ENCODE data around the gene PHTF1.
A peak's percentile ranks its signal among the peaks of the same experiment; 100 is the strongest.
"Not testable (repeated sequence)": the region's sequence is repeated elsewhere in the genome, so short reads cannot be mapped to it uniquely, and the experiment has no call there.

Gene PHTF1

DNA sequence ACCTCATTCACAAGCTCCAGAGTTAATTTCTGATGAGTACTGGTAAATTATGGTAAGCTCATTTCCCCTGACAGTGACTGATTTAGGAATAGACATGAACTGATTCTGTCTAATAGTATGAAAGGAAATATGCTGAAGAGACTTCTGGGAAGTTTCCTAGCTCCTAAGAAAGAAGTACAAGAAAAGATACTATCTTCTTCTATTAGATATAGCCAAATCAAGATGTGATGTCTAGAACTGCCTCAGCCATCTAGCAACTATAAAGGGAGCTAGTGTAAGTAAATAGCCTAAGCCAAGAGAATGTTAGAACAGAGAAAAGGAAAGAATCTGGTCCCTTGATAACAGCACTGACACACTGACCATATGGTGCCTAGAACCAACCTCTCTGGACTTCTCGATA, 10.7 kb upstream of the PHTF1 start:
- Histone ChIP-seq H3K9ac (ENCODE audit: low read depth, low read length) (no peak overlapping the region), H3K27ac (ENCODE audit: low read depth, low read length) (peak overlapping the region; percentile 19), H3K4me3 (ENCODE audit: low read depth, low read length) (no peak overlapping the region), H3K27me3 (ENCODE audit: control insufficient read depth, insufficient read depth, low read length) (no peaks in the 10 kb centered on the region), H3K4me1 (ENCODE audit: control insufficient read depth, insufficient read depth, low read length) (peaks cover 47% of the 10 kb centered on the region), H3K9me3 (ENCODE audit: control insufficient read depth, insufficient read depth, low read length) (no peaks in the 10 kb centered on the region), H3K36me3 (ENCODE audit: control insufficient read depth, insufficient read depth, low read length) (peaks cover 34% of the 10 kb centered on the region)

DNA sequence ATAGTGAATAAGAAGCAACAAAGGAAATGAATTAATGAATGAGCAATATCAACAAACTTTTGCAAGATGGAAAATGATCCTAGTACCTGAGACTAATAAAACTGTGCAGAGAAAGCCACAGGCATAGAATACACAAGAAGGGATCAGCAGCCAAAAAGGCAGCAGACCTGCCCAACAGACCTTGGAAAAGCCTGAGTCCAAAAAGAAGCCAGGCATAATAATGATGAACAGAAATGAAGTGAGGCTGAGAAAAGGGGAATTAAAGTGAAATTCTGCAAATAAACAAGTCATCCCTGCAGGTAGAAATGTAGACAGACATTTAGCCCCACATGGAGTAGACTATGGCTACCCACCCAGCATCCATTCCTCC, 10.3 kb upstream of the PHTF1 start:
- peaks cover 47% of the 10 kb centered on the region for H3K4me1 ChIP-seq (ENCODE audit: control insufficient read depth, insufficient read depth, low read length)
- H3K27ac ChIP-seq (ENCODE audit: low read depth, low read length): peak overlapping the region; percentile 71
- peaks cover 35% of the 10 kb centered on the region for H3K36me3 ChIP-seq (ENCODE audit: control insufficient read depth, insufficient read depth, low read length)

DNA sequence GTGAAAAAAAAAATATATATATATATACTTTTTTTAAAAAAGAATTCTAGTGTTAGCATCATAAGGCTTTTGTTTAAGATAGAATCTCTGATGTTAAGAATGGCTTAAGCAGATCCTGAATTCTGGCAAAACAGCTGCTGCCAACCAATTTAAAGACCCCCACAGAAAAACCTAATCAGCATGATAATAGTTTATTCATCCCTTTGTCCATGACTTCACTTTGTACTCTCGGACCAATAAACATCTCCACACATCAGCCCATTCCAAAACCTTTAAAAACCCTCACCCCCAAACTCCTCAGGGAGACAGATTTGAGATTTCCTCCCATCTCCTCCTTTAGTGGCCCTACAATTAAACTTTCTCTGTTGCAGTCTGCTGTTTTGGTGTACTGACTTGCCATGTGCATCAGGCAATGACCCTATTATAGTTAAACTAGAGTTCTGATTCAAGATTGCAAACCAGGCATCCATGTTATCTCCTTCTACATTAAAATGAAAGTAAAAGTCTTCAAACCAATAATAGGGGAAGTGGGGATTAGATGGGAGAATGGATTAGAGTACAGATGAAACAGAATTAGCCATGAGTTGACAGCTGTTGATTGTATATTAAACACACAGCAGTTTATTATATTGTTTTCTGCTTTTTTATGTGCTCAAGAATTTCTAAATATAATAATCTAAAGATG, 9.8 kb upstream of the PHTF1 start:
- peaks cover 47% of the 10 kb centered on the region for H3K4me1 ChIP-seq (ENCODE audit: control insufficient read depth, insufficient read depth, low read length)
- peaks cover 39% of the 10 kb centered on the region for H3K36me3 ChIP-seq (ENCODE audit: control insufficient read depth, insufficient read depth, low read length)
- no peaks in the 10 kb centered on the region for H3K27me3 ChIP-seq (ENCODE audit: control insufficient read depth, insufficient read depth, low read length)
- H3K27ac ChIP-seq (ENCODE audit: low read depth, low read length): peak overlapping the region; percentile 71
- H3K9ac ChIP-seq (ENCODE audit: low read depth, low read length): no peak overlapping the region
- H3K9me3 ChIP-seq (ENCODE audit: control insufficient read depth, insufficient read depth, low read length): no peaks in the 10 kb centered on the region
- H3K4me3 ChIP-seq (ENCODE audit: low read depth, low read length): peak overlapping the region; percentile 1; the same call in 1 of the 2 replicates

More for the DNA sequence above, 10.3 kb upstream of the PHTF1 start:
- no peak overlapping the region for H3K4me3 ChIP-seq (ENCODE audit: low read depth, low read length)
- no peak overlapping the region for H3K9ac ChIP-seq (ENCODE audit: low read depth, low read length)
- H3K27me3 ChIP-seq (ENCODE audit: control insufficient read depth, insufficient read depth, low read length): no peaks in the 10 kb centered on the region
- H3K9me3 ChIP-seq (ENCODE audit: control insufficient read depth, insufficient read depth, low read length): no peaks in the 10 kb centered on the region

DNA sequence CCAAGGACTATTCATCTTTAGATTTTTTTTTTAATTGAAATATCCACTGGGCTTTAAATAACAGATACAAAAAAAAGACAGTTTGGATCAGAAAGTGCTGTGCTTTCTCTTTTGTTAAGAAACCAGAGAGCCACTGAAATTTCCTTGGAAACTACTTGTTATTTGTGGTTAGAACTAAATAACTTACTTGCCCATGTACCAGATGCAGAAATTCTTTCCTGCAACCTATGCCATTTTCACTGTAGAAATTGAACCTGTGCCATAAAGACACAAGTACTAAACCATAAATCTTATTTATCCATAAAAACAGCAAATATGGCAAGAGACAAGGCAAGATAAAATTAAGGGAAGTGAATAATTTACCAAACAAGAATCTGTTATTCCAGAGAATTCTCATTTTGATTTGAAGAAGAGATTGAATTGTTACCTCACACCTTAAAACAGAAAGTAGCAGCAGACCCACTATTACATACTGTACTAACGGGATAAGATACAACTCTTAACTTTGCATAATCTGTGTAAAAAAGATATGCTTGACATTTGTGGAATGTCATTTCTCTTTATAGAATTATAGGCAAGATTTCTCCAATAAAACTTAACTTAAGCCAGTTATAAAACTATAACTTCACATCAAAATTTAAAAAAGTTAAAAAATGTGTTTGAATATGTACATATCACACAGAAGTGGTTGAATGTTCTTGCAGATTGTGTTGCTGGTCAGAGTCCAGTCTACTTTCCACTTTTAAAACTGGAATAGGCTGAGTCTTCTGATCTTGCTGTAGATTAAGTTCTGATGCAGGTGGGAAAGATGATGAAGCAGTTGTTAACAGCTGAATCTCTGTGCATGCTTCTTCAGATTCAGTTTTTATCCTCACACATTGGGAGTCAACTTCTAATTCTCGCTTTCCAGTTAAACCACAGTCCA, 6.3 kb upstream of the PHTF1 start:
- Histone ChIP-seq H3K36me3 (ENCODE audit: control insufficient read depth, insufficient read depth, low read length) (peaks cover 39% of the 10 kb centered on the region), H3K27ac (ENCODE audit: low read depth, low read length) (no peak overlapping the region), H3K4me3 (ENCODE audit: low read depth, low read length) (no peak overlapping the region), H3K9ac (ENCODE audit: low read depth, low read length) (no peak overlapping the region), H3K27me3 (ENCODE audit: control insufficient read depth, insufficient read depth, low read length) (no peaks in the 10 kb centered on the region), H3K9me3 (ENCODE audit: control insufficient read depth, insufficient read depth, low read length) (no peaks in the 10 kb centered on the region), H3K4me1 (ENCODE audit: control insufficient read depth, insufficient read depth, low read length) (peaks cover 35% of the 10 kb centered on the region)

DNA sequence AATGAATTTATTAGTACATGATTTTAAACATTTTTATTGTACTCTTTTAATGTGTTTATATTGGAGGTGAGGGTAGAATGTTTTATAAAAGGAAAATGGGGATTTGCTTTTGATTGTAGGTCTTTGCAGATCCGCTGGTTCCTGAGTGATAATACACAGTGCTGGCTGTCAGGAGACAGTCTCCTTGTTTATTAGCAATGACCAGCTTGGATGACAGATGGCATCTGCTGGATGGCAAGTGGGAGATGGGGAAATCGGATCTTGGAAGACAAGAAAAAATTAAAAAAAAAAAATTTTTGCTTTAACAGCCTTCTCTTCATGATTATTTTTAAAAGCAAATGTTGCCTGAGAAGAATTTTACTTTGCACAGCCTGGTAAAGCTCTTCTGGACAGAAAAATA, 4.4 kb upstream of the PHTF1 start:
- H3K9ac ChIP-seq (ENCODE audit: low read depth, low read length): no peak overlapping the region
- no peaks in the 10 kb centered on the region for H3K9me3 ChIP-seq (ENCODE audit: control insufficient read depth, insufficient read depth, low read length)
- peaks cover 39% of the 10 kb centered on the region for H3K36me3 ChIP-seq (ENCODE audit: control insufficient read depth, insufficient read depth, low read length)
- no peaks in the 10 kb centered on the region for H3K27me3 ChIP-seq (ENCODE audit: control insufficient read depth, insufficient read depth, low read length)
- peaks cover 24% of the 10 kb centered on the region for H3K4me1 ChIP-seq (ENCODE audit: control insufficient read depth, insufficient read depth, low read length)
- H3K27ac ChIP-seq (ENCODE audit: low read depth, low read length): no peak overlapping the region
- no peak overlapping the region for H3K4me3 ChIP-seq (ENCODE audit: low read depth, low read length)

DNA sequence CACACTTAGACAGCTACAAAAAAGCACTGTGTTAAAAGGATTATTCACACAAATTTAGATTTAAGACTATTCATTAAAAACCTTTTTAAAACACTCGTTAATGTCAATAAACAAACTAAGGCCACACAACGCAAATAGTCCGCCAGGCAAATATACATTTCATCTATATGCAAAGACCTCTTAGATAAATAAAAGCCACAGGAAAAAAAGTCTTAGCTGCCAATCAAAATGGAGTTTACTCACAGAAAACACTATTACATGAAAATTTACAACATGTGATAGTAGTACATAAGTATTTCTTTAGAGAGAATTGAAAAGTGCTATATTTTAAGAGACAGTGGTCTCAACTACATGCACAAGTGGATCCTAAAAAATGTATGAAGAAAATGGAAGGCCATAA, 2.7 kb upstream of the PHTF1 start:
- Histone ChIP-seq H3K9ac (ENCODE audit: low read depth, low read length) (no peak overlapping the region), H3K27ac (ENCODE audit: low read depth, low read length) (no peak overlapping the region), H3K4me3 (ENCODE audit: low read depth, low read length) (no peak overlapping the region), H3K4me1 (ENCODE audit: control insufficient read depth, insufficient read depth, low read length) (peaks cover 15% of the 10 kb centered on the region), H3K27me3 (ENCODE audit: control insufficient read depth, insufficient read depth, low read length) (no peaks in the 10 kb centered on the region), H3K36me3 (ENCODE audit: control insufficient read depth, insufficient read depth, low read length) (peaks cover 27% of the 10 kb centered on the region), H3K9me3 (ENCODE audit: control insufficient read depth, insufficient read depth, low read length) (no peaks in the 10 kb centered on the region)

DNA sequence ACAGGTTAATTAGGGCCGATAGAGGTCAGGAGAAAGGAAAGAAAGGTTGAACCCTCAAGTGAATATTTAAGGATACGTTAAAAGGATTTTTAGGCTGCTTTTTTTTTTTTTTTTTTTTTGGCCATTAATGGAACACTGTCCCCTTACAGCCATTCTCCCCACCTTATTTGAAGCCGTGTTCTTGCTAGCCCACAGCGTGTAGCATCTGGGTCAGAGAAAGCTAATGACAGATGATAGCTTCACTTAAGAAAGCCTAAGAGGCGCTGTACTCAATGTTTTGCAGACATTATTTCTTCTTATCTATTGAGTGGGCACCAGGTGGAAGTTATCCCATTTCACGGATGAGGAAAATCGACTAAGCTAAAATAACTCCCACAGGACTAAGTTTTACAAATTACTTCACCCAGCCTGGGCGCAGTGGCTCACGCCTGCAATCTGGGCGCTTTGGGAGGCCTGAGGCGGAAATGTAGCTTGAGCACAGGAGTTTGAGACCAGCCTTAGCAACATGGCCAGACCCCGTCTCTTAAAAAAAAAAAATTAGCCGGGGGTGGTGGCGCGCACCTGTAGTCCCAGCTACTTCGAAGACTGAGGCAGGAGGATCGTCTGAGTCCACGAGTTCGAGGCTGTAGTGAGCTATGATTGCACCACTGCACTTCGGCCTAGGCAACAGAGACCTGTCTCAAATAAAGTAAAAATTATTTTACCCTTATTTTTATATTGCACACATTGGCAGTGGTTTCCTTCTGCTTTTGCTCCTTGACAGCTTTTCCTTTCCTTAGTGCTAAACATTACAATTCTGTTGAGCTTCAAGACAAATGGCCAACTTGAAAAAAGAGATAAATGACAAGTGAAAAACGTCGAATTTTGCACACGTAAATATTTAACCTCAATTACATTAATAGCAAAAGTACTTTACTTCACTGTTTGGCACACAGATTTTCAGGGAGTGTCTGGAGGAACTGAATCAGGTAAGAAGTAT, 1.1 kb upstream of the PHTF1 start:
- H3K9me3 ChIP-seq (ENCODE audit: control insufficient read depth, insufficient read depth, low read length): no peaks in the 10 kb centered on the region
- H3K36me3 ChIP-seq (ENCODE audit: control insufficient read depth, insufficient read depth, low read length): peaks cover 18% of the 10 kb centered on the region
- peaks cover 15% of the 10 kb centered on the region for H3K4me1 ChIP-seq (ENCODE audit: control insufficient read depth, insufficient read depth, low read length)
- peak overlapping the region; percentile 74; the same call in 1 of the 2 replicates for H3K9ac ChIP-seq (ENCODE audit: low read depth, low read length)
- H3K27me3 ChIP-seq (ENCODE audit: control insufficient read depth, insufficient read depth, low read length): no peaks in the 10 kb centered on the region
- peak overlapping the region; percentile 99 for H3K27ac ChIP-seq (ENCODE audit: low read depth, low read length)
- peak overlapping the region; percentile 68 for H3K4me3 ChIP-seq (ENCODE audit: low read depth, low read length)

DNA sequence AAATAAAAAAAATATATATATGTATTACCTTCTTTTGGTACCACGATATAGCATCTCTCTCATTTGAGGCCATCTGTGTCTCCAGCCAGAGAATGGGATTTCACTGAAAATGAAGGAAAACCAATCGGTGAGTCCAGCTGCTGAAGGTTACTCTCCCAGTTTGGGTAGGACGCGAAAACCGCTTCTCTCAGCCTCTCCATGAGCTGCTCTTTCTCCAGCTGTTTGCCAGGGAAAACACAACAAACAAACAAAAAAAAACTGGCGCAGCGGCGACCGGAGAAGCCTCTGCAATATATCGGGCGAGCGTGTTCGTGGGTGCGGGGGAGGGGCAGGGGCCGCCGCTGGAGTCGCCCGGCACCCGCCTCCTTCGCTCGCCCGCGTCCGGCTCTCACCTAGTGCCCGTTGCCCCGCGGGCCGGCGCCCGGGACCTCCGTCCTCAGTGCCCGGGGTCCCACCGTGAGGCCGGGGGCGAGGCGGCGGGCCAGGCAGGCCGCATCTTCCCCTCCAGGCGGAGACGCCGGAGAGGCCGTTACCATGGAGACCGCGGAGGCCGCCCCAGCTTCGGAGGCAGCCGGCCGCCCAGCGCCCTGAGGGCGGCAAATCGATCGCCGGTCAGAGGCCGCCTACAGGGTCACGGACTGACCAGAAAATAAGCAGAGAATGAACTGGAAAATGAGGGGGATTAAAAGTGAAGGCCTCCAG, 504 bp downstream of the PHTF1 start:
- peak overlapping the region; percentile 99 for H3K27ac ChIP-seq (ENCODE audit: low read depth, low read length)

DNA sequence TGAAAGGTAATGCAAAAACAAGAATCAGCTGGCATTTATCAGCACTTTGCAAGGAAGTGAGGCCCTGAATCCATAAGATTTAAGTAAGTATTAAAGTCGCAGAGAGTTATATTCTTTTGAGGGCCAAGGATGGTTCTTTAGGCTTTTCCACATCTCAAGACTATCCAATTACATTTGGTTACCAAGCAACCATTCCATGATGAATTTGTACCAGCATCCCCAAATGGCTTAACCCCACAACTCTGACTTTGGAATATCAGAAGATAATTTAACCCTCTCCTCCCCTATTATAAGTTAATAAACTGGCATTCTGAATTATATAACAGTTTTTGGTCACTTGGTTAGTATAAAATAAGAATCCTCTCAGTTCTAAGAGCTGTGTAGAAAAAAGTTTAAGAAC, 2.8 kb downstream of the PHTF1 start:
- Histone ChIP-seq H3K4me3 (ENCODE audit: low read depth, low read length) (no peak overlapping the region; the same call in 1 of the 2 replicates), H3K9ac (ENCODE audit: low read depth, low read length) (no peak overlapping the region), H3K4me1 (ENCODE audit: control insufficient read depth, insufficient read depth, low read length) (peaks cover 12% of the 10 kb centered on the region), H3K27ac (ENCODE audit: low read depth, low read length) (no peak overlapping the region), H3K9me3 (ENCODE audit: control insufficient read depth, insufficient read depth, low read length) (no peaks in the 10 kb centered on the region), H3K36me3 (ENCODE audit: control insufficient read depth, insufficient read depth, low read length) (peaks cover 33% of the 10 kb centered on the region), H3K27me3 (ENCODE audit: control insufficient read depth, insufficient read depth, low read length) (no peaks in the 10 kb centered on the region)

More for the DNA sequence above, 504 bp downstream of the PHTF1 start:
- H3K27me3 ChIP-seq (ENCODE audit: control insufficient read depth, insufficient read depth, low read length): no peaks in the 10 kb centered on the region
- H3K36me3 ChIP-seq (ENCODE audit: control insufficient read depth, insufficient read depth, low read length): peaks cover 18% of the 10 kb centered on the region
- peak overlapping the region; percentile 74 for H3K9ac ChIP-seq (ENCODE audit: low read depth, low read length)
- H3K4me1 ChIP-seq (ENCODE audit: control insufficient read depth, insufficient read depth, low read length): peaks cover 15% of the 10 kb centered on the region
- no peaks in the 10 kb centered on the region for H3K9me3 ChIP-seq (ENCODE audit: control insufficient read depth, insufficient read depth, low read length)
- peak overlapping the region; percentile 68 for H3K4me3 ChIP-seq (ENCODE audit: low read depth, low read length)

DNA sequence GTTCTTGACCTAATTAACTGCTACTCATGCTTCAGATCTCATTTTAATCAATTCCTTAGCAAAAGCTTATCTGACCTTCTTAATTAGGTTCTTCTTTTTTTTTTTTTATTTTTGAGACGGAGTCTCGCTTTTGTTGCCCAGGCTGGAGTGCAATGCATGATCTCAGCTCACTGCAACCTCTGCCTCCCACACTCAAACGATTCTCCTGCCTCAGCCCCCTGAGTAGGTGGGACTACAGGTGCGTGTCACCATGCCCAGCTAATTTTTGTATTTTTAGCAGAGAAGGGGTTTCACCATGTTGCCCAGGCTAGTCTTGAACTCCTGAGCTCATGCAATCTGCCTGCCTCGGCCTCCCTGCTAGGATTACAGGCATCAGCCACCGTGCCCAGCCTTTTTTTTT, 6.0 kb downstream of the PHTF1 start:
- H3K9ac ChIP-seq (ENCODE audit: low read depth, low read length); H3K27ac ChIP-seq (ENCODE audit: low read depth, low read length); H3K4me3 ChIP-seq (ENCODE audit: low read depth, low read length); H3K27me3 ChIP-seq (ENCODE audit: control insufficient read depth, insufficient read depth, low read length); H3K9me3 ChIP-seq (ENCODE audit: control insufficient read depth, insufficient read depth, low read length); H3K4me1 ChIP-seq (ENCODE audit: control insufficient read depth, insufficient read depth, low read length): not testable (repeated sequence)
- peaks cover 52% of the 10 kb centered on the region for H3K36me3 ChIP-seq (ENCODE audit: control insufficient read depth, insufficient read depth, low read length)

All from HUES48 (cell line).